Bronchial epithelial cell (primary cell): ENCODE measurements around the gene MPP3. TPM values are rescaled to one million over a fixed set of nuclear protein-coding genes. Genes with fewer than 3 reads are reported as not detected.
A peak's percentile ranks its signal among the peaks of the same experiment; 100 is the strongest.

Experiments used
- DNase-seq: peaks from one replicate; pipeline ENCODE4 v3.0.0-alpha.2; 2010; ENCODE audit warnings: low read depth
- FAIRE-seq: peaks from 2 replicates; lab custom pipeline; 2011; peaks lifted over from hg19 to GRCh38; lab: Jason Lieb, UNC
- H3K27me3 ChIP-seq: 2 replicates; pipeline ENCODE4 v1.5.1; 2011; ENCODE audit warnings: low read length; ENCODE audit not compliant: control insufficient read depth, insufficient read depth
- H3K36me3 ChIP-seq: 2 replicates; pipeline ENCODE4 v1.5.1; 2011; ENCODE audit warnings: low read length; ENCODE audit not compliant: control insufficient read depth, insufficient read depth
- H3K4me3 ChIP-seq: 2 replicates; pipeline ENCODE4 v1.5.1; 2011; ENCODE audit warnings: mild to moderate bottlenecking, low read depth, low read length, control low read depth
- total RNA-seq: library from RNA; depleted of rRNA; stranded (reverse); fragments of >200 nt; gene quantifications from 2 replicates; pipeline ENCODE4 v1.2.1, GENCODE V29; 2014
- TF ChIP-seq, protein P1 (sequence below): IDR thresholded peaks from 2 replicates; pipeline ENCODE4 v1.5.1; 2011; ENCODE audit warnings: mild to moderate bottlenecking, moderate library complexity, low read length, control low read depth, inconsistent platforms; ENCODE audit not compliant: insufficient read depth, severe bottlenecking

The MPP3 gene
- total RNA-seq, 1 donor from 2014 or later: 9.7 TPM

DNA sequence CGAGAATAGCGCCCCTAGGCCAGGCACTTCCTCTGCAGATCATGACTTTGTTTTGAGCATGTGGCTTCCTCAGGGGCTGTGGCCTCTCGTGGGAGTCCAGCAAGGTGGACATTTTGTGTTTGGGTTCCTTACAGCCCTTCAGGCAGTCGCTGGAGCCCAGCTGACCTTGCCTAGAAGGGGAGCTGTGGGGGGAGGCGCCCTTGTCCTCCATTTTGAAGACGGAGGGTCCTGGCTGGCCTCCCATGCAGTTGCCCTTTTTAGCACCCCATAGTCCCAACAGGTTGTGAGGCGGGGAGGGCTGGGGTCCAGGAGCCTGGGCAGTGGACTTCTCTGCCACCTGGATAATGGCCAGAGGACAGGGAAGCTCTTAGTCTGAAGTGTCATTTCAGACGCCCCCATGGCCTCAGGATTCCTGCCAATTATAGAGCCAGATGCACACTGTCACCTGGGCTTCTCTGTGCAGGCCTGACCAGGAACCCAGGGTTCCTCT, 75.7 kb downstream of the MPP3 start:
- H3K36me3 ChIP-seq: no peaks in the 10 kb centered on the region
- H3K4me3 ChIP-seq: no peak overlapping the region
- peaks cover 12% of the 10 kb centered on the region for H3K27me3 ChIP-seq
- TF ChIP-seq, protein P1, sequence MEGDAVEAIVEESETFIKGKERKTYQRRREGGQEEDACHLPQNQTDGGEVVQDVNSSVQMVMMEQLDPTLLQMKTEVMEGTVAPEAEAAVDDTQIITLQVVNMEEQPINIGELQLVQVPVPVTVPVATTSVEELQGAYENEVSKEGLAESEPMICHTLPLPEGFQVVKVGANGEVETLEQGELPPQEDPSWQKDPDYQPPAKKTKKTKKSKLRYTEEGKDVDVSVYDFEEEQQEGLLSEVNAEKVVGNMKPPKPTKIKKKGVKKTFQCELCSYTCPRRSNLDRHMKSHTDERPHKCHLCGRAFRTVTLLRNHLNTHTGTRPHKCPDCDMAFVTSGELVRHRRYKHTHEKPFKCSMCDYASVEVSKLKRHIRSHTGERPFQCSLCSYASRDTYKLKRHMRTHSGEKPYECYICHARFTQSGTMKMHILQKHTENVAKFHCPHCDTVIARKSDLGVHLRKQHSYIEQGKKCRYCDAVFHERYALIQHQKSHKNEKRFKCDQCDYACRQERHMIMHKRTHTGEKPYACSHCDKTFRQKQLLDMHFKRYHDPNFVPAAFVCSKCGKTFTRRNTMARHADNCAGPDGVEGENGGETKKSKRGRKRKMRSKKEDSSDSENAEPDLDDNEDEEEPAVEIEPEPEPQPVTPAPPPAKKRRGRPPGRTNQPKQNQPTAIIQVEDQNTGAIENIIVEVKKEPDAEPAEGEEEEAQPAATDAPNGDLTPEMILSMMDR: no peak
- DNase-seq (no peak), FAIRE-seq (no peak)

DNA sequence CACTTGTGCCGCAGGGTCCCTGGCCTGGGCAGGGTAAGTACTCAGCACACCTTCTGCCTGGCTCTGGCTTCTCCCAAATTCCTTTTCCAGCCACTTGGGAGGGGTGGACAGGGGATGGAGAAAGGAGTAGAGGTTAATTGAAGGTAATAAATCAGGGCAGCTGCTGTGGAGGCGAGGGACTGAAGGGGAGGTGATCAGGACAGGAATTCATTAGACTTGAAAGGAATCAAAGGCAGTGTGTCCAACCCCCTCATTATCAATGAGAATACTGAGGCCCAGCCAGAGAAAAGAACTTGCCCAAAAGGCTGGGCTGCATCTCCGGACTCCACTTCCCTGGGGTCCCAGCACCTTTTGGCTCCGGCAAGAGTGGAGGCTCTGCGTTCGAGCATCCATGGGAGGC, 76.7 kb downstream of the MPP3 start:
- DNase-seq: no peak
- TF ChIP-seq, protein P1: no peak
- Histone ChIP-seq H3K27me3 (peaks cover 12% of the 10 kb centered on the region), H3K4me3 (no peak overlapping the region), H3K36me3 (no peaks in the 10 kb centered on the region)
- no peak for FAIRE-seq

DNA sequence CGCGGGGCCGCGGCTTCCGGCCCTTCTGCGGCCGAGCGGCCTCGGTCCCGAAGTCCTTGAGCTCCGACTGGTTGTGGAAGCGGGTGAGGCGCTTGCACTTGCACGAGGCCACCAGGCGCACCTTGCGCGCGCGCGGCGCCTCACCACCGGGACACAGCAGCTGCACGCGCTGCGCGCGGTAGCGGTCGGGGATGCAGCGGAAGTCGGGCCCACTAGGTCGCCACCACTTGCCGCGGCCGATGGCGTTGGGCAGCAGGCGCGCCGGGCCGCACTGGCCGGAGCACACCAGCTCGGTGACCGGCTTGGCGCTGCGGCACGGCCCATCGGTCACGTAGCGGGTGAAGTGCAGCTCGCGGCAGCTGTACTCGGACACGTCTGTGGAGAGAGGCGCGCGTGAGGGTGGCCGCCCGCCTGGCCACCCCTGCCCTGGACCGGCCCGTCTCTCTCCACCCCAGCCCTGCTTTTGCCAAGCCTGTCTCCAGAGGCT, 77.5 kb downstream of the MPP3 start:
- DNase-seq: no peak
- FAIRE-seq: no peak
- Histone ChIP-seq H3K27me3 (peaks cover 12% of the 10 kb centered on the region), H3K4me3 (no peak overlapping the region), H3K36me3 (no peaks in the 10 kb centered on the region)
- TF ChIP-seq, protein P1: peak; percentile 3

DNA sequence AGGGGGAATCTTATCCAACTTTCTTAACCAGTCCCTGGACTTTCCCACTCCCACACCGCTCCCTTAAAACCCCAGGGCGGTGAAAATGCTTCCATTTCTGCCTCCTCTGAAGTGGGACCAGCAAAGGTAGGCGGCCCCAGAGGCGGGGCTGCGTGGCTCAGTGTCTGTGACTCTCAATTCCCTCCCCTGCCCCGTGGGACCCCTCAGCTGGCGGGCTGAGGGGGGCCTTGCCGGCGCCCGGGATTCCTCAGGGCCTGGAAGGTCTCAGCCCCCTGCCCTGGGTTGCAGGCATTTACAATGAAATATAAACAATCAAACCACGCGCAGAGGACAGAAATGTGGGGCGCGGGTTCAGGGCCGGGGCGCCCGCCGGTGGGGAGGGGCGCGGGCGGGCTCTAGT, 78.0 kb downstream of the MPP3 start:
- DNase-seq (no peak), FAIRE-seq (no peak)
- Histone ChIP-seq H3K27me3 (peaks cover 12% of the 10 kb centered on the region), H3K36me3 (no peaks in the 10 kb centered on the region), H3K4me3 (no peak overlapping the region)
- TF ChIP-seq, protein P1: no peak

DNA sequence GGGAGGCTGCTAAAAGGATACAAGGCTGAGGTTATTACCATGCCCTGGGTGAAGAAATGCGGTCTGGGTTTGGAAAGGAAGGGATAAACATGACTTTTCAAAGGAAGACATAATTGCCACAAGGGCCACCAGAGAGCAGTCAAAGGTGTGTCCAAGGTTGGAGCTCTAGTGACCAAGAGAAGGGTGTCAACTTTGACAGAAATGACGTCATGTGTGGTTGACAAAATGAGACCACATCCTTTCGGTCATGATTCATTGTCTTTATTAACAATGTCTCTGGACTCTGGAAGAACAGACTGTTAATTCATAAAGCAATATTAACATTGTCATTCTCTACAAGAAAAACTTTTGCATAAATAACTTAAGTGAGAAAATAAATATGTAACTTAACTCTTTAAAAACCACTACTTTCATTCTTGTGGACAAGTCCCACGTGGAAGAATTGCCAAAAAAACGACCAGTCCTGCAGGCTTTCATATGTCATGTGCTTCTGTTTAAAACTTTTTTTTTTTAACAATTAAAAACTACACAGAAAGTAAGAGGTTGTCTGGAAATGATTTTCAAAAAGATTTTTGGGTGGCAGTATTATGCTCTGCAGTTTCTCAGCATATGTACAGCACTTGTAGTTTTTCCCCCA, 79.3 kb downstream of the MPP3 start:
- DNase-seq (peak; percentile 41), FAIRE-seq (peak; percentile 87)
- Histone ChIP-seq H3K36me3 (no peaks in the 10 kb centered on the region), H3K4me3 (no peak overlapping the region), H3K27me3 (peaks cover 12% of the 10 kb centered on the region)
- TF ChIP-seq, protein P1: no peak

Other genes with a start within 250 kb of the MPP3 start
- not detected in 2 replicates for gene MEOX1, start 171.2 kb downstream of the MPP3 start, total RNA-seq
- gene SOST, start 74.4 kb downstream of the MPP3 start, total RNA-seq: not detected in 2 replicates
- gene DUSP3, start 54.2 kb downstream of the MPP3 start, total RNA-seq: 36.9 and 37.8 TPM in 2 replicates
- gene CFAP97D1, start 52.7 kb downstream of the MPP3 start, total RNA-seq: not detected in 2 replicates
- not detected in 2 replicates for gene CD300LG, start 14.0 kb upstream of the MPP3 start, total RNA-seq
- 0.13 and 0.26 TPM in 2 replicates for gene MPP2, start 74.4 kb upstream of the MPP3 start, total RNA-seq
- not detected in 2 replicates for gene PPY, start 109.3 kb upstream of the MPP3 start, total RNA-seq
- 0.26 and 0.79 TPM in 2 replicates for gene PYY, start 120.8 kb upstream of the MPP3 start, total RNA-seq
- 17.8 and 25.3 TPM in 2 replicates for gene NAGS, start 171.5 kb upstream of the MPP3 start, total RNA-seq
- gene TMEM101, start 181.8 kb upstream of the MPP3 start, total RNA-seq: 64.3 and 85.6 TPM in 2 replicates
- 18.9 and 20.3 TPM in 2 replicates for gene LSM12, start 233.5 kb upstream of the MPP3 start, total RNA-seq
- gene G6PC3, start 237.6 kb upstream of the MPP3 start, total RNA-seq: 7.6 and 9.2 TPM in 2 replicates